Neural progenitor cell (in vitro differentiated cells): ENCODE data around the gene DDX23. TPM values are rescaled to one million over a fixed set of nuclear protein-coding genes. Genes with fewer than 3 reads are reported as not detected.
A peak's percentile ranks its signal among the peaks of the same experiment; 100 is the strongest.

ENCODE experiments used
- DNase-seq: peaks from one replicate; pipeline ENCODE4 v3.0.0-alpha.2; 2016; ENCODE audit warnings: low spot score
- H2AFZ ChIP-seq: fragments of 200-600 bp; sonication (generic); replicated peaks from 2 replicates; pipeline ENCODE4 v1.6.1; 2016; ENCODE audit warnings: antibody characterized with exemption
- H3F3A ChIP-seq: fragments of 200-600 bp; sonication (generic); 2 replicates; pipeline ENCODE4 v1.6.1; 2016; ENCODE audit warnings: antibody characterized with exemption, low read depth
- H3K27ac ChIP-seq: fragments of 200-600 bp; sonication (generic); 2 replicates; pipeline ENCODE4 v1.5.1; 2016; ENCODE audit warnings: mild to moderate bottlenecking
- H3K27me3 ChIP-seq: fragments of 200-600 bp; sonication (generic); 2 replicates; pipeline ENCODE4 v1.6.1; 2016; ENCODE audit warnings: mild to moderate bottlenecking, moderate library complexity
- H3K36me3 ChIP-seq: fragments of 200-600 bp; sonication (generic); 2 replicates; pipeline ENCODE4 v1.5.1; 2016
- H3K4me1 ChIP-seq: fragments of 200-600 bp; sonication (generic); 2 replicates; pipeline ENCODE4 v1.6.1; 2016; ENCODE audit warnings: mixed run types
- H3K4me2 ChIP-seq: fragments of 200-600 bp; sonication (generic); 2 replicates; pipeline ENCODE4 v1.6.1; 2016
- H3K4me3 ChIP-seq: fragments of 200-600 bp; sonication (generic); 2 replicates; pipeline ENCODE4 v1.5.1; 2016
- H3K79me2 ChIP-seq: fragments of 200-600 bp; sonication (generic); 2 replicates; pipeline ENCODE4 v1.6.1; 2016; ENCODE audit warnings: low read depth
- H3K9ac ChIP-seq: fragments of 200-600 bp; sonication (generic); 2 replicates; pipeline ENCODE4 v1.6.1; 2016
- H3K9me3 ChIP-seq: fragments of 200-600 bp; sonication (generic); 2 replicates; pipeline ENCODE4 v1.5.1; 2016; ENCODE audit warnings: low read depth
- H4K20me1 ChIP-seq: fragments of 200-600 bp; sonication (generic); 2 replicates; pipeline ENCODE4 v1.6.1; 2016; ENCODE audit warnings: low read depth
- H3K27ac Mint-ChIP-seq: 3 replicates; pipeline ENCODE4 v1.8.0; 2021; ENCODE audit warnings: mixed read lengths
- H3K27me3 Mint-ChIP-seq: 2 replicates; pipeline ENCODE4 v1.8.0; 2022; ENCODE audit warnings: low read depth, mild to moderate bottlenecking, inconsistent platforms, moderate library complexity, mixed read lengths; ENCODE audit not compliant: insufficient read depth
- H3K36me3 Mint-ChIP-seq: 3 replicates; pipeline ENCODE4 v1.8.0; 2021; ENCODE audit warnings: mixed read lengths
- H3K4me1 Mint-ChIP-seq: 3 replicates; pipeline ENCODE4 v1.8.0; 2021; ENCODE audit warnings: mixed read lengths
- H3K4me3 Mint-ChIP-seq: 3 replicates; pipeline ENCODE4 v1.8.0; 2021; ENCODE audit warnings: mild to moderate bottlenecking, moderate library complexity, mixed read lengths
- H3K9me3 Mint-ChIP-seq: 3 replicates; pipeline ENCODE4 v1.8.0; 2020; ENCODE audit warnings: mixed read lengths
- CTCF ChIP-seq: fragments of 200-600 bp; sonication (generic); IDR thresholded peaks from 2 replicates; pipeline ENCODE4 v1.5.1; 2017; ENCODE audit warnings: antibody characterized with exemption, mild to moderate bottlenecking
- EZH2 ChIP-seq: fragments of 200-600 bp; sonication (generic); IDR thresholded peaks from 2 replicates; pipeline ENCODE4 v1.6.1; 2017; ENCODE audit warnings: antibody characterized with exemption, mild to moderate bottlenecking, moderate library complexity
- EZH2phosphoT487 ChIP-seq: fragments of 200-600 bp; sonication (generic); IDR thresholded peaks from 2 replicates; pipeline ENCODE4 v1.6.1; 2017; ENCODE audit warnings: antibody characterized with exemption
- total RNA-seq: library from RNA; depleted of rRNA; stranded (reverse); fragments of >200 nt; gene quantifications from 2 replicates; pipeline ENCODE4 v1.2.3, GENCODE V29; 2015; ENCODE audit warnings: low replicate concordance

Gene DDX23
- total RNA-seq, 1 donor from 2014 or later = 109 TPM

- Mint-ChIP-seq H3K27me3 (peaks cover 10% of the 10 kb centered on the region), H3K4me1 (peaks cover 57% of the 10 kb centered on the region), H3K27ac (no peak overlapping the region), H3K36me3 (no peaks in the 10 kb centered on the region), H3K4me3 (peak overlapping the region; percentile 94), H3K9me3 (no peaks in the 10 kb centered on the region)
- peaks cover 49% of the 10 kb centered on the region for H3F3A ChIP-seq
- H3K4me3 ChIP-seq = peak overlapping the region; percentile 79
- H3K4me1 ChIP-seq = peaks cover 47% of the 10 kb centered on the region
- H3K27ac ChIP-seq = no peak overlapping the region
- H3K79me2 ChIP-seq = peaks cover 12% of the 10 kb centered on the region
- DNase-seq = no peak
- H4K20me1 ChIP-seq = peaks cover 17% of the 10 kb centered on the region
- TF ChIP-seq EZH2phosphoT487 (no peak), EZH2 (no peak), CTCF (no peak)
- no peak overlapping the region for H2AFZ ChIP-seq
- H3K4me2 ChIP-seq = peak overlapping the region; percentile 89
- H3K9me3 ChIP-seq = no peaks in the 10 kb centered on the region
- H3K9ac ChIP-seq = no peak overlapping the region
- peaks cover 20% of the 10 kb centered on the region for H3K27me3 ChIP-seq
- H3K36me3 ChIP-seq = no peaks in the 10 kb centered on the region
Observed at GRCh38 chr12:48816143-48816854, 35.7 kb downstream of the DDX23 start.

GRCh38 chr12:48815126-48816110 lies 36.5 kb downstream of the DDX23 start:
- Mint-ChIP-seq H3K27ac (peak overlapping the region; percentile 77), H3K36me3 (no peaks in the 10 kb centered on the region), H3K27me3 (peaks cover 13% of the 10 kb centered on the region), H3K4me1 (peaks cover 66% of the 10 kb centered on the region), H3K9me3 (no peaks in the 10 kb centered on the region), H3K4me3 (peak overlapping the region; percentile 94)
- peaks cover 49% of the 10 kb centered on the region for H3F3A ChIP-seq
- H3K27me3 ChIP-seq = peaks cover 20% of the 10 kb centered on the region
- H3K79me2 ChIP-seq = peaks cover 12% of the 10 kb centered on the region
- H3K4me2 ChIP-seq = peak overlapping the region; percentile 89
- H3K36me3 ChIP-seq = no peaks in the 10 kb centered on the region
- H3K9me3 ChIP-seq = no peaks in the 10 kb centered on the region
- peak; percentile 89 for DNase-seq
- TF ChIP-seq CTCF (no peak), EZH2 (no peak), EZH2phosphoT487 (no peak)
- peaks cover 47% of the 10 kb centered on the region for H3K4me1 ChIP-seq
- no peak overlapping the region for H3K27ac ChIP-seq
- peak overlapping the region; percentile 82 for H2AFZ ChIP-seq
- H4K20me1 ChIP-seq = peaks cover 17% of the 10 kb centered on the region
- H3K9ac ChIP-seq = peak overlapping the region; percentile 51
- peak overlapping the region; percentile 79 for H3K4me3 ChIP-seq

DNA sequence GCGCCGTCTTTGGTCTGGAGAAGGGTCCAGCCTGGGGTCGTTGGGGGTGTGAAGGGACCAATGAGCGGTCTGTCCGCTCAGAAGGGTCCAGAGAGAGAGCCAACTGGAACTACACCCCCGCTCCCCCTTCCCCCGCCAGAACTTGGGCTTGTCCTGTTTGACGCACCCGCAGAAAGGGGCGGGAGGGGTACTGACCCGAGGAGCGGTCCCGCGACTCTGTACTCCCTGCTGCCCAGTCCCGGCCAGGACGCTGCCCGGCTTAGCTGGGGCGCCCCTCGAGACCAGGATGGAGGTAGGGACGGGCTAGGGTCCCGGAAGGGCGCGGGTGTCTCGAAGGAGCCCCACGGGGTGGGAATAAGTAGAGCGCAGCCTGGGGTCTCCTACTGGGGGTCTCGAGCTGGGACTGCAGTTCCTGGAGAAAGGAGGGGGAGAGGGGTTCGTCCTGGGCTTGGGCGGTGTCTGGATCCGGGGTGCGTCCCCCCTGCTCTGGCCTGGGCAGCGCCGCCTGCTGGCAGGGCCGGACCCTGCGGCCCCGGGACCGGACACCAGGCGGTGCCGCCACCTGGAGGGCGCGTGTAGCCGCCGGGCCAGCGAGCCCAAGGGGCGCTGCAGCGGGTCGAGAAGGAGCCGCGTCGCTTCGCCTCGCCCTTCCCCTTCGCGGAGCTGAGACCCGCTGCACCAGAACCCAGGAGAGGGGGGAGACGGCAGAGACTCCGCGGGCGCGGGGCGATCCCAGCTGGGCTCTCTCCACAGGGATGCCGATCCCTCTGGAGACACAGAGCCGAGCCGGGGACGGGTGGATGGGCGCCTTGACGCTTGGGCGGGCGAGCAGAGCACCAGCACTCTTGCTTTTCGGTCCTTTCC lies 37.5 kb downstream of the DDX23 start:
- H3K27me3 Mint-ChIP-seq = peaks cover 13% of the 10 kb centered on the region
- TF ChIP-seq CTCF = peak; percentile 96
- no peak for TF ChIP-seq EZH2

More for the DNA sequence above, 37.5 kb downstream of the DDX23 start:
- H3K4me2 ChIP-seq = peak overlapping the region; percentile 89
- H3K79me2 ChIP-seq = peaks cover 6% of the 10 kb centered on the region
- peak overlapping the region; percentile 79 for H3K4me3 ChIP-seq
- H3F3A ChIP-seq = peaks cover 47% of the 10 kb centered on the region
- H3K4me3 Mint-ChIP-seq = peak overlapping the region; percentile 94
- no peaks in the 10 kb centered on the region for H3K36me3 ChIP-seq
- peaks cover 11% of the 10 kb centered on the region for H4K20me1 ChIP-seq
- peak overlapping the region; percentile 51 for H3K9ac ChIP-seq
- DNase-seq = peak; percentile 90
- no peaks in the 10 kb centered on the region for H3K36me3 Mint-ChIP-seq
- H3K4me1 ChIP-seq = peaks cover 40% of the 10 kb centered on the region
- H3K4me1 Mint-ChIP-seq = peaks cover 62% of the 10 kb centered on the region
- peaks cover 20% of the 10 kb centered on the region for H3K27me3 ChIP-seq
- peak overlapping the region; percentile 82 for H2AFZ ChIP-seq
- no peaks in the 10 kb centered on the region for H3K9me3 ChIP-seq
- H3K27ac Mint-ChIP-seq = no peak overlapping the region
- H3K27ac ChIP-seq = no peak overlapping the region
- H3K9me3 Mint-ChIP-seq = no peaks in the 10 kb centered on the region
